Common myeloid progenitor, CD34-positive (primary cell): ENCODE measurements around the gene TTC17.

Experiments used
- CTCF ChIA-PET: fragments of 350-600 bp; sonication (Branson Sonifier 250); formaldehyde crosslinking; loops from one replicate; lab custom pipeline; 2021; ENCODE audit warnings: antibody characterized with exemption; lab: Charles Lee
- POLR2A ChIA-PET: fragments of 350-600 bp; sonication (Branson Sonifier 250); formaldehyde crosslinking; loops from one replicate; lab custom pipeline; 2021; ENCODE audit warnings: antibody characterized with exemption; lab: Charles Lee
- DNase-seq, 3 donors: peaks; one replicate each; pipeline versions ENCODE4 v3.0.0 to v3.0.0-alpha.2; 2013
- H3K27ac ChIP-seq, 2 experiments: 1 replicate in 1 of 2; 2 replicates in 1 of 2; pipeline ENCODE4 v1.7.0; 2013; ENCODE audit warnings: inconsistent platforms in 2 of 2, low read length in 2 of 2, mild to moderate bottlenecking in 2 of 2, low read depth in 1 of 2, moderate library complexity in 1 of 2; ENCODE audit not compliant: severe bottlenecking in 2 of 2, insufficient read depth in 1 of 2, poor library complexity in 1 of 2
- H3K27me3 ChIP-seq, 5 experiments: replicated peaks in 2 of 5; 1 replicate in 3 of 5; 2 replicates in 2 of 5; pipeline versions ENCODE4 v1.6.1 to v1.7.0; 2013; ENCODE audit warnings: low read length in 4 of 5, mild to moderate bottlenecking in 2 of 5, moderate library complexity in 2 of 5, inconsistent platforms in 1 of 5; ENCODE audit not compliant: insufficient read depth in 5 of 5, control insufficient read depth in 4 of 5
- H3K36me3 ChIP-seq, 4 experiments: 1 replicate in 2 of 4; 2 replicates in 2 of 4; pipeline versions ENCODE4 v1.6.1 to v1.7.0; 2013; ENCODE audit warnings: low read length in 3 of 4, control low read depth in 1 of 4, mild to moderate bottlenecking in 1 of 4; ENCODE audit not compliant: control insufficient read depth in 4 of 4, insufficient read depth in 4 of 4
- H3K4me1 ChIP-seq, 4 experiments: 1 replicate in 3 of 4; 2 replicates in 1 of 4; pipeline versions ENCODE4 v1.6.1 to v1.7.1; 2013; ENCODE audit warnings: low read length in 3 of 4, mild to moderate bottlenecking in 3 of 4, control low read depth in 1 of 4, inconsistent platforms in 1 of 4, moderate library complexity in 1 of 4; ENCODE audit not compliant: control insufficient read depth in 4 of 4, insufficient read depth in 4 of 4; ENCODE audit errors: control extremely low read depth in 1 of 4
- H3K4me3 ChIP-seq, 7 experiments: 1 replicate in 4 of 7; 2 replicates in 3 of 7; pipeline versions ENCODE4 v1.5.1 to v1.7.0; 2013; ENCODE audit warnings: mild to moderate bottlenecking in 7 of 7, low read length in 6 of 7, moderate library complexity in 6 of 7, inconsistent platforms in 2 of 7, low read depth in 2 of 7, control low read depth in 1 of 7; ENCODE audit not compliant: insufficient read depth in 4 of 7, control insufficient read depth in 1 of 7; ENCODE audit errors: extremely low read depth in 1 of 7
- H3K9me3 ChIP-seq, 5 experiments: 1 replicate in 4 of 5; 2 replicates in 1 of 5; pipeline versions ENCODE4 v1.6.1 to v1.7.1; 2013; ENCODE audit warnings: low read length in 4 of 5, mild to moderate bottlenecking in 2 of 5, inconsistent platforms in 1 of 5, low read depth in 1 of 5, moderate library complexity in 1 of 5; ENCODE audit not compliant: control insufficient read depth in 4 of 5, insufficient read depth in 2 of 5; ENCODE audit errors: control extremely low read depth in 1 of 5
- WGBS: methylation state at CpG from one replicate; pipeline ENCODE4 v1.1.5; 2013; ENCODE audit not compliant: insufficient coverage; 5-methylcytosine and 5-hydroxymethylcytosine counted together

The TTC17 gene

GRCh38 chr11:43515090-43515489 lies 156.4 kb downstream of the TTC17 start:
- no peak overlapping the region for H3K4me3 ChIP-seq
- peaks cover 0 to 8% (median 0%) of the 10 kb centered on the region in 5 experiments for H3K27me3 ChIP-seq
- ChIA-PET CTCF (no interaction called here), POLR2A (no interaction called here)
- H3K36me3 ChIP-seq = no peaks in the 10 kb centered on the region
- no peak for DNase-seq
- WGBS = 90% methylated on average over 4 of the region's 6 CpGs
- no peaks in the 10 kb centered on the region for H3K4me1 ChIP-seq
- peaks cover 0 to 2% (median 0%) of the 10 kb centered on the region in 5 experiments for H3K9me3 ChIP-seq
- H3K27ac ChIP-seq = no peak overlapping the region

DNA sequence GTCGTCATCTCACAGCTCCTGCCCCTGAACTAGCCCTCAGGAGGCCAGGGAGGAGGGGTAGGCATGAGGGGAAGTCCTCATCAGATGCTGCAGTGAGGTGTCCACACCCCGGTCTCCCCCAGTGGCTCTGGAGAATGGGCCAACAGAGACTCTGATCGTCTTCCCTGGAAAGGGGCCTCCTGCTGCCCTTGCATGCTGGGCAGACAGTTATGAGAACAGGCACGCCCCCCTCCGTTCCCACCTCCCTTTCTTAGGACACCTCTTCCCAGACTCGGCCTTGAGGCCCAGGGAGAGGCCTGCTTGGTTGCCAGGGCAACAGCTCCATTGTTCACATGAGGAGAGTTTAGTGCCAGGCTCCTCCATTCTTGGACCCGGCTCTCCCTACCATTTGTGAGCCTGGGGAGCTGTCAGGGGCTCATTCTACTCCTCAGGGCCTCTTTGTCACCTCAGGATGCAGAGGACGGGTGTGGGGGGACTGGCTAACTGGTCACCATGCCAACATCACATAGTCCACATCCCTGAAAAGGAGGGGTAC lies 157.7 kb downstream of the TTC17 start:
- 65% methylated on average over 8 of the region's 8 CpGs for WGBS
- no peaks in the 10 kb centered on the region for H3K4me1 ChIP-seq
- H3K27me3 ChIP-seq = peaks cover 0 to 8% (median 0%) of the 10 kb centered on the region in 5 experiments
- H3K4me3 ChIP-seq = no peak overlapping the region
- ChIA-PET CTCF (no interaction called here), POLR2A (no interaction called here)
- peaks cover 0 to 13% (median 3%) of the 10 kb centered on the region in 5 experiments for H3K9me3 ChIP-seq
- DNase-seq = no peak
- H3K36me3 ChIP-seq = no peaks in the 10 kb centered on the region
- H3K27ac ChIP-seq = no peak overlapping the region

DNA sequence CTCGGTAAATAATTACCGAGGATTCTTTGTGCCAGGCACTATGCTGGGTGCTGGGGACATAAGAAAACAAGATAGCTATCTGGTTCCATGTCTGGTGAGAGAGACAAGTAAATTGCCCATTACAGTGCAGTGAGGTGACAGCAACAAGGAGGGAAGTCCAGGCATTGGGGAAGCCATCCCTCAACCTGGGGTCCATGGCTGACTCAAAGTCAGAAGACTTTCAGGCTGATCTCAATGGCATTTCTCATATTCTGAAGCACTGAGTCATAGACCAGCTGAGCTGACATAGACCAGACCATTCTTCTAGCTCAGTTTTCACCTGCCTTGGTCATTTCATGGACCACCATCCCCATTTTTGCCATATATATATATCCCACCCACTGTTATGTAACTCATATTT lies 158.8 kb downstream of the TTC17 start:
- 100% methylated on average over 2 of the region's 2 CpGs for WGBS
- Histone ChIP-seq H3K4me3 (no peak overlapping the region), H3K4me1 (no peaks in the 10 kb centered on the region), H3K36me3 (no peaks in the 10 kb centered on the region), H3K9me3 (peaks cover 0 to 20% (median 7%) of the 10 kb centered on the region in 5 experiments), H3K27ac (no peak overlapping the region), H3K27me3 (peaks cover 0 to 8% (median 0%) of the 10 kb centered on the region in 5 experiments)
- DNase-seq = no peak
- ChIA-PET POLR2A (no interaction called here), CTCF (no interaction called here)

GRCh38 chr11:43518408-43519160 lies 159.9 kb downstream of the TTC17 start:
- WGBS = 91% methylated on average over 6 of the region's 9 CpGs
- POLR2A ChIA-PET = no interaction called here
- Histone ChIP-seq H3K36me3 (no peaks in the 10 kb centered on the region), H3K4me3 (no peak overlapping the region), H3K9me3 (peaks cover 0 to 20% (median 7%) of the 10 kb centered on the region in 5 experiments), H3K27ac (no peak overlapping the region), H3K27me3 (peaks cover 0 to 8% (median 3%) of the 10 kb centered on the region in 5 experiments), H3K4me1 (no peaks in the 10 kb centered on the region)
- DNase-seq = no peak
- CTCF ChIA-PET = no interaction called here

- POLR2A ChIA-PET = no interaction called here
- 89% methylated on average over 15 of the region's 15 CpGs for WGBS
These were observed 162.8 kb downstream of the TTC17 start for GRCh38 chr11:43521471-43521870.

DNA sequence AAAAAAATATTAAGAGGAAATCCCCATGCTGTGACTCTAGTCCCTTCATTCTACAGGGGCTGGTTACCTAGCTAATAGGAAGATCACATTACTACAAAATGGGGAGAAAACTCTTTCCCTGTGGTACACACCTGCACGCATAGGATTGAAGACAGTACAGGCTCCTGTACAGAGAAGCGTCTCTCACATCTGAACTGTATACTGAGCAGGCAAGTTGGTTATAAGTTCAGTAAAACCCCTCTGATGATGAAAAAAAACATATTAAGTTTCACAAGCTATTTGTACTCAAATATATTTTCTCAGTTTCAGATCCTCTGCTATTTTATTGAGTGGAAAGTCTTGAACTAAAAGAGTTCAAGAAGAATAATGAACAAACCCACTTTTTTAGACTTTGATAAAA lies 164.9 kb downstream of the TTC17 start:
- no peaks in the 10 kb centered on the region for H3K36me3 ChIP-seq
- H3K9me3 ChIP-seq = peaks cover 0 to 20% (median 7%) of the 10 kb centered on the region in 5 experiments
- no peak overlapping the region for H3K27ac ChIP-seq
- ChIA-PET POLR2A (no interaction called here), CTCF (no interaction called here)
- WGBS = no CpG with 5 or more reads among the region's 2 CpGs
- no peak overlapping the region for H3K4me3 ChIP-seq
- DNase-seq = no peak
- no peaks in the 10 kb centered on the region for H3K4me1 ChIP-seq
- H3K27me3 ChIP-seq = peaks cover 0 to 4% (median 2%) of the 10 kb centered on the region in 5 experiments

More at GRCh38 chr11:43521471-43521870, 162.8 kb downstream of the TTC17 start:
- Histone ChIP-seq H3K4me3 (no peak overlapping the region), H3K36me3 (no peaks in the 10 kb centered on the region), H3K27me3 (peaks cover 0 to 7% (median 3%) of the 10 kb centered on the region in 5 experiments), H3K9me3 (peaks cover 0 to 20% (median 7%) of the 10 kb centered on the region in 5 experiments), H3K4me1 (no peaks in the 10 kb centered on the region), H3K27ac (no peak overlapping the region)
- no peak for DNase-seq
- CTCF ChIA-PET = interaction anchor here (1.1 kb wide), 1 partner anchor 18 kb away, joined by 3 read pairs; no protein-coding TSS in a partner anchor

DNA sequence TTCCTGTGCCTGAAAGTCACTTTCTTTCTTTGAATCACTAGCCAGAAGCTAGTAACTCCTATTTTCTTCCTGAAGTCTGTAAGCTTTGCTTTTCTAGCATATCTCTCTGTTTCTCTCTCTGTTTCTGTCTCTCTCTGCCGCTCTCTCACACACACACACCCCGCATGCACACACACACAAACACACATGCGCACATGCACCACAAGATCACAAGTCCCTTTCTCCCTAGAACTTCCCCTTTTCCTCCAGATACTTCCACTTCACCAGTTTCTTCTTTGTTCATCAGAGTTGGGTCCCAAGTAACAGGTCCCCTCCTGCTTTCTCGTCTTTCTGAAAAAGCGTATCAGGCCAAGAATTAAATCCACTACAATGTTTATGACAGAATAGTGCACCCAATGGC lies 173.3 kb downstream of the TTC17 start:
- 96% methylated on average over 2 of the region's 5 CpGs for WGBS
- ChIA-PET CTCF (no interaction called here), POLR2A (no interaction called here)
- Histone ChIP-seq H3K4me1 (no peaks in the 10 kb centered on the region), H3K27me3 (peaks cover 3 to 17% (median 6%) of the 10 kb centered on the region in 5 experiments), H3K4me3 (no peak overlapping the region), H3K36me3 (no peaks in the 10 kb centered on the region), H3K9me3 (peaks cover 0 to 6% (median 0%) of the 10 kb centered on the region in 5 experiments), H3K27ac (no peak overlapping the region)
- DNase-seq = no peak
